HG02970 (cell line): ENCODE data around the gene THAP4.
"Not testable (repeated sequence)": the region's sequence is repeated elsewhere in the genome, so short reads cannot be mapped to it uniquely, and the experiment has no call there.

ENCODE experiments used
- ATAC-seq: cut with Tn5 transposase; IDR thresholded peaks from one replicate; pipeline ENCODE4 v1.9.1; 2021; ENCODE audit warnings: mild to moderate bottlenecking, moderate library complexity, moderate number of reproducible peaks; ENCODE audit not compliant: unreplicated experiment, low FRiP score

The THAP4 gene

GRCh38 chr2:241590496-241591455 lies 46.2 kb downstream of the THAP4 start:
- ATAC-seq = not testable (repeated sequence)

GRCh38 chr2:241589863-241590262 lies 47.1 kb downstream of the THAP4 start:
- ATAC-seq = not testable (repeated sequence)

- no peak for ATAC-seq
These were observed 50.2 kb downstream of the THAP4 start for GRCh38 chr2:241586564-241587264.

- no peak for ATAC-seq
These were observed 52.5 kb downstream of the THAP4 start for GRCh38 chr2:241584436-241584835.

GRCh38 chr2:241582806-241583205 lies 54.2 kb downstream of the THAP4 start:
- ATAC-seq = no peak

GRCh38 chr2:241582328-241582727 lies 54.6 kb downstream of the THAP4 start:
- ATAC-seq = no peak

GRCh38 chr2:241579281-241579680 lies 57.7 kb downstream of the THAP4 start:
- ATAC-seq = no peak

- ATAC-seq = no peak
These were observed 59.4 kb downstream of the THAP4 start for GRCh38 chr2:241577413-241578122.

- ATAC-seq = no peak
These were observed 60.7 kb downstream of the THAP4 start for GRCh38 chr2:241576293-241576654.

- ATAC-seq = no peak
These were observed 61.2 kb downstream of the THAP4 start for GRCh38 chr2:241575624-241576292.

- ATAC-seq = no peak
These were observed 61.9 kb downstream of the THAP4 start for GRCh38 chr2:241574911-241575623.

GRCh38 chr2:241573741-241574140 lies 63.2 kb downstream of the THAP4 start:
- ATAC-seq = no peak

- ATAC-seq = not testable (repeated sequence)
These were observed 63.9 kb downstream of the THAP4 start for GRCh38 chr2:241572915-241573651.

GRCh38 chr2:241571821-241572620 lies 64.9 kb downstream of the THAP4 start:
- no peak for ATAC-seq

- no peak for ATAC-seq
These were observed 65.9 kb downstream of the THAP4 start for GRCh38 chr2:241570961-241571581.

- ATAC-seq = no peak
These were observed 67.1 kb downstream of the THAP4 start for GRCh38 chr2:241569831-241570281.

GRCh38 chr2:241568726-241569125 lies 68.2 kb downstream of the THAP4 start:
- no peak for ATAC-seq

GRCh38 chr2:241567776-241568175 lies 69.2 kb downstream of the THAP4 start:
- no peak for ATAC-seq
